ENCODE results near the gene CMIP.

The CMIP gene

DNA sequence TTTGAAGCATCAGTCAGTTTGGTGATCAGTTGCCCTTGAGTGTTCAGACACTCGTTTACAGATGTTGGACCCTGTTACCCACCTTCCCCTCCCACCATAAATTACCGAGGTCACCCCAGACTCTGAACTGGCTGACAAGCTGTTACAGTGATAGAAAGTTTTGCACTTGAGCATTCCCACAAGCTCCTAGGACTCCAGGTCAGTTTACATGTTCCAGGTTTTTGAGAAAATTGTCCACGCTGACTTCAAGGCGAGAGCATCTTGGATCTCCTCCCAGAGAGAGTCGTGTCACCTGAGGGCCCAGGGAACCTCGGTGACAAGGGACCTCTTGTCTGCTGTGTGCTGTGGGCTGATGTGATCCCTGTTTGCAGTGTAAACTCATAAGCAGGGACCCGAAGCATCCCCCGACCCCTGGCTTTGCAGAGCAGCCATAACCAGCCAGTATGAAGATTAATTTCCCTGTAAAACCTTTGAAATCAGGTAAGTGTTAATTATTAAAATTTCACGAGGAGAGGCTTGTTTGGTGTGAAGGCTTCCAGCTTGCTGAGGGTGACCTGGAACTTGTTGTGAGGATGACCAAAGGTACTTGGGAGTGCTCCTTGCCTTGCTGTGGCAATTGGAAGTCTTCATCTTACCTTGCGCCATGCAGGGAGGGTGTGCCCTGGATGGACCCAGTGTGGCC lies 91.2 kb downstream of the CMIP start:
- no peak for DNase-seq (ENCODE audit: low read depth)

- DNase-seq (ENCODE audit: low read depth) = no peak
Observed at GRCh38 chr16:81536648-81537047, 92.0 kb downstream of the CMIP start.

DNA sequence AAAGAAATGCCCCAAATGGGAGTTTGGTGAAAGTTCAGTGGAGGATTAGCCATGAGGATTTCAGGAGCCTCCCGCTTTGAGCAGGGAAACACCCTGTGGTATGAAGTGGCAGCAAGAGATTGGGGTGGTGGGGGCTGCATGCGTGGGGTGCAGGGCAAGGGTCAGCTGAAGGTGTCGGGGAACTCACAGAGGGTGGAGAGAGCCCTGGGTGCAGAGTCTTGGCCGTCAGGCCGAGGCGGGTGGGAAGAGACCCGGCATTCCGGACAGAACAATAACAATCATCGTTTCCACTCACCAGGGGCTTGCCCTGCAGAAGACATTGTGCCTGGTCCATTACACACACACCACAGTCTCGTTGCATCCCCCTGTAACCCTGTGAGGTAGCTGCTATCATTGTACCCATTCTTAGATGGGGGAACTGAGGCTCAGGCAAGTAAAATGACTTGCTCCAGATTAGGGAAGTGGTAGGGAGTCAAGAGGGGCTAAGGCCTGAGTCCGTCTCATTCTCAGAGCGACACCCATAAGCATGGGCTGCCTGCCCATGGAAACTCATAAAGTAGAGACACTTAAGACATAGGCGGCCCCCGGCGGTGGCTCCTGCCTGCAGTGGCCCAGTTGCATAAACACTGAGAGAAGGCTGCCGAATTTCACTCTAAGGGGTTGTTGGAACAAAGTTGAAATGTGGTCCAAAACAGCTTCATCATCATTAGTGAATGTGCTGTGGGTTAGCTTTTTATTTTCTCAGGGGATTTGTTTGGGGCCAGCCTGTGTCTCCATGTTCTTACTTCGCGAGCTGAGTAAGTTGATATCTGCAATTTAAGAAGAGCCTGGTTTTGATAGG lies 93.3 kb downstream of the CMIP start:
- no peak for DNase-seq (ENCODE audit: low read depth)

DNA sequence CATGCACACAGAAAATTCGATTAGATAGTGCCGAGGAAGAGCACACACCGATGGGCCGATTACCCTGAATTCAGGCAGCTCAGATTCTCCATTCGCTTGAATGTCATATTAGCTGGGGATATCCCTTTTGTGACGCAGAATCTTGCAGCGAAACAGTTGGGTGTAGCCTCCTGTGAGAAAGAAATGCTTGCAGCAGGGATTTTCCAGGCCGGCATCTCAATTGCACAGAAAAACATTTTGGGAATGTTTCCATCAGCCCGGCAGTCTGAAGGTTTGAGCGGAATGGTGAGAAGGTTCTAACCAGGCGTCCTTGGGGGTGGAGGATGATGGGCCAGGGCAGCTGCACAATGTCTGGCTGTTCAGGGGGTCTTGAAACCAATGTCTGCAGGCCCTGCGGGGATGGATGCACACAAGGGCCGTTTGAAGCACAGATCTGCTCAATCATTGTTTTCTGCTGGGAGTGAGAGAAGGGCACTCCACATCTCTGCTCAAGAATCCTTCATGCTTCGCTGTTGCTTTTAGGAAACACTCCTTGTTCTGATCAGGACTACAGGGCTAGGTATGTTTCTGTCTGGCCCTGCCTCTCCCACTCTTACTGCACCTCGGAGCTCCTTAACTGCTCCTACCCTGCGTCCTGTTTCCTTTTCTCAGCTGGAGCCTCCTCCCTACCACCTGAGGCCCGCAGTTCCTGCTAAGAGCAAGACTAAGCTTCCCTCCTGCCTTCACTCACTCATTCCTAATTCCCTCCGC lies 94.6 kb downstream of the CMIP start:
- DNase-seq (ENCODE audit: low read depth) = no peak

- DNase-seq (ENCODE audit: low read depth) = no peak
Observed at GRCh38 chr16:81539759-81540472, 95.3 kb downstream of the CMIP start.

GRCh38 chr16:81541314-81541713 lies 96.7 kb downstream of the CMIP start:
- no peak for DNase-seq (ENCODE audit: low read depth)

GRCh38 chr16:81542609-81543570 lies 98.3 kb downstream of the CMIP start:
- DNase-seq (ENCODE audit: low read depth) = no peak

GRCh38 chr16:81543571-81543970 lies 99.0 kb downstream of the CMIP start:
- no peak for DNase-seq (ENCODE audit: low read depth)

- no peak for DNase-seq (ENCODE audit: low read depth)
Observed at GRCh38 chr16:81544261-81544660, 99.7 kb downstream of the CMIP start.

- DNase-seq (ENCODE audit: low read depth) = no peak
Observed at GRCh38 chr16:81544700-81545271, 100.2 kb downstream of the CMIP start.

GRCh38 chr16:81545470-81546250 lies 101.1 kb downstream of the CMIP start:
- no peak for DNase-seq (ENCODE audit: low read depth)

DNA sequence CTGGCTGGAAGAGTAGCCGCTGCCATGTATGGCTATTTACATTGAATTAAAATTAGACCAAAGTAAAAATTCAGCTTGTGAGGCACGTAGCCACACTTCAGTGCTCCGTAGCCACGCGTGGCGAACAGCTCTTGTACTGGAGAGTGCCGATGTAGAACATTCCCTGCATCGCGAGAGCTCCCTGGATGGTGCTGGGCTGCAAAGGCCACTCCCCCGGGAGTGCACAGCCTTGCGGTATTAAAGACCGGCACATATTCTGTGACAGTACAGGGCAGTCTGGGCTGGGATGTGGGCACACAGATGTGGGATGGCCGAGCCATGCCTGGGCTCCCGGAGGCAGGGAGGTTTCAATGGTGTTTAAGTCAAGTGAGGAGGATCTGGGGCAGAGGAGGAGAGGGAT lies 102.2 kb downstream of the CMIP start:
- no peak for DNase-seq (ENCODE audit: low read depth)

- no peak for DNase-seq (ENCODE audit: low read depth)
Observed at GRCh38 chr16:81547194-81547938, 102.8 kb downstream of the CMIP start.

DNA sequence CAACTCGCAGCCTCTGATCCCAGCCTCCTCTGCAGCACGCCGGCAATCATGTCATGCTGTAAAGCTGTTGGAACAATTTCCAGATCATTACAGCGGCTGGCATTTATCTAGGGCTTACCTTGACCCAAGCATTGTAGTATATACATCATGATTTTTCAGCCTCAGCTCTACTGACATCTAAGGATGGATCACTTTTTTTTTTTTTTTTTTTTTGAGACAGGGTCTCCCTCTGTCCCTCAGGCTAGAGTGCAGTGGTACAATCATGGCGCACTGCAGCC lies 103.3 kb downstream of the CMIP start:
- no peak for DNase-seq (ENCODE audit: low read depth)

DNA sequence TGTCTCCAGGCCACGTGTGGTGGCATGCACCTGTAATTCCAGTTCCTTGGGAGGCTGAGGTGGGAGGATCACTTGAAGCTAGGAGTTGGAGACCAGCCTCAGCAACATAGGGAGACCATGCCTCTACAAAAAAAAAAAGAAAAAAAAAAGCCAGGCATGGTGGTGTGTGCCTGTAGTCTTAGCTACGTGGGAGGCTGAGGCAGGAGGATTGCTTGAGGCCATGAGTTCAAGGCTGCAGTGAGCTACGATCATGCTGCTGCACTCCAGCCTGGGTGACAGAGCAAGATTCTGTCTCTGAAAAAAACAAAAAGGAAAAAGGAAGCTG lies 103.9 kb downstream of the CMIP start:
- no peak for DNase-seq (ENCODE audit: low read depth)

DNA sequence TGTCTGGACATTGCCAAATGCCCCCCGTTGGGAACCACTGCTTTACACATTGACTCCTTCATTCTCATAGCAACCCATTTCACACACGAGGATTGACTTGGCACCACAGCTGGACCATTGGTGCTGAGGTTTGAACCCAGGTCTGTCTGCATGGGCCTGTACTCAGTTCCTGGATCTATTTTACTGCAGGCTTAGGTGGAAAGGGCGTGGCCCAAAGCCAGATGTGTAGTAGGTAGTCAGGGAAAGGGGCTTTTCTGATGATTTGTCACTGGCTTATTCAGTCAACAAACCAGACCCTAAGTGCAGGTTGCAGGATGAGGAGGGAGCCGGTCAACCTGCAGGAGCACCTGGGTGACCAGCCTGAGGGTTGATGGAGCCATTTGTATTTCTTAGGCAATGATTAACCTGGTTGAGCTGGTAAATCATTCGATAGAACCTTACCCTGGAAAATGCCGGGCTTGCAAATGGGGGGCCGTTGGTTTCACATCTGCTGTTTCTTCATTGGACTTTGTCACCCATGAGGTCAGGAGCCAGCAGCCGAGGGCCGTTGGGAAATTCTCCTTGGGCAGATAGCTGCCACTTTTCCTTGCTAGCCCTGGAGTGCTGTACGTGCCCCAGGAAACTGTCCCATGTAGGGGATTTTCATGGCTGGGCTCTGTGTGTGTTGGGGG lies 104.4 kb downstream of the CMIP start:
- DNase-seq (ENCODE audit: low read depth) = no peak

- DNase-seq (ENCODE audit: low read depth) = no peak
Observed at GRCh38 chr16:81549547-81550431, 105.2 kb downstream of the CMIP start.

- DNase-seq (ENCODE audit: low read depth) = no peak
Observed at GRCh38 chr16:81550432-81550808, 105.8 kb downstream of the CMIP start.

Data from ELR (cell line).